ENCODE results near the gene MRS2. TPM values are rescaled to one million over a fixed set of nuclear protein-coding genes. Genes with fewer than 3 reads are reported as not detected.

Gene MRS2
- total RNA-seq, 6 experiments from 2014 or later: 11.1 to 16.4 (median 13.1) TPM

DNA sequence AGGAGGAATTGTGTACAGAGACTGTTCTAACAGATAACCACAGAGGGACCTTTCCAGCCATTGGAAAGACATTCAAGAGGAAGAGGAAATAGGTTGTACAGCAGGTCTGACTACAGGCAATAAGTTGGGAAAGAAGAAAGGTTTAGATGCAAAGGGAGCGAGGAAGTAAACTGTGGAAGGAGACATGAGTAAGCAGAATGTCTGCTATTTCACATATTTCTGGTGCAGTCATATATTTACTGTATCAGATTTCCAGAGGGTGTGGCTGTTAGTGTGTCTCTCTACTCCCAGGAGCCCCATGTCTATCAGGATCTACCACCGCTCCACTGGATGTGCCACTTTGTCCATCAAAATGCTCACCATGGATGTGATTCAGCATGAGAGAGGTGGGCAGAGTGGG lies 25.9 kb downstream of the MRS2 start:
- intact Hi-C loops (cut with DNase I): loop anchor here in 1 of 2 donors (5.0 kb wide), 1 partner anchor 94 kb away; no protein-coding TSS in a partner anchor
- no peaks in the 10 kb centered on the region for H3K4me1 ChIP-seq
- H3K4me3 ChIP-seq: no peak overlapping the region
- TF ChIP-seq, protein P1, sequence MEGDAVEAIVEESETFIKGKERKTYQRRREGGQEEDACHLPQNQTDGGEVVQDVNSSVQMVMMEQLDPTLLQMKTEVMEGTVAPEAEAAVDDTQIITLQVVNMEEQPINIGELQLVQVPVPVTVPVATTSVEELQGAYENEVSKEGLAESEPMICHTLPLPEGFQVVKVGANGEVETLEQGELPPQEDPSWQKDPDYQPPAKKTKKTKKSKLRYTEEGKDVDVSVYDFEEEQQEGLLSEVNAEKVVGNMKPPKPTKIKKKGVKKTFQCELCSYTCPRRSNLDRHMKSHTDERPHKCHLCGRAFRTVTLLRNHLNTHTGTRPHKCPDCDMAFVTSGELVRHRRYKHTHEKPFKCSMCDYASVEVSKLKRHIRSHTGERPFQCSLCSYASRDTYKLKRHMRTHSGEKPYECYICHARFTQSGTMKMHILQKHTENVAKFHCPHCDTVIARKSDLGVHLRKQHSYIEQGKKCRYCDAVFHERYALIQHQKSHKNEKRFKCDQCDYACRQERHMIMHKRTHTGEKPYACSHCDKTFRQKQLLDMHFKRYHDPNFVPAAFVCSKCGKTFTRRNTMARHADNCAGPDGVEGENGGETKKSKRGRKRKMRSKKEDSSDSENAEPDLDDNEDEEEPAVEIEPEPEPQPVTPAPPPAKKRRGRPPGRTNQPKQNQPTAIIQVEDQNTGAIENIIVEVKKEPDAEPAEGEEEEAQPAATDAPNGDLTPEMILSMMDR (IDR thresholded peaks at IDR 0.05): no peak
- no peak for TF ChIP-seq POLR2A (IDR thresholded peaks at IDR 0.05)
- ATAC-seq: no peak
- no peaks in the 10 kb centered on the region for H3K27me3 ChIP-seq
- DNase-seq: no peak
- H3K36me3 ChIP-seq: peaks cover 4 to 88% (median 25%) of the 10 kb centered on the region in 4 donors
- 100% methylated on average over 1 of the region's 2 CpGs for WGBS (ENCODE audit: insufficient coverage, low coverage, low lambda C conversion rate, missing lambda C conversion rate)
- H3K27ac ChIP-seq: no peak overlapping the region
- H3K9me3 ChIP-seq: no peaks in the 10 kb centered on the region

GRCh38 chr6:24429146-24429545 lies 26.4 kb downstream of the MRS2 start:
- WGBS (ENCODE audit: insufficient coverage, low coverage, low lambda C conversion rate, missing lambda C conversion rate): 71% methylated on average over 3 of the region's 3 CpGs
- Histone ChIP-seq H3K9me3 (no peaks in the 10 kb centered on the region), H3K27ac (no peak overlapping the region), H3K4me1 (no peaks in the 10 kb centered on the region), H3K36me3 (peaks cover 0 to 89% (median 20%) of the 10 kb centered on the region in 4 donors), H3K27me3 (no peaks in the 10 kb centered on the region), H3K4me3 (no peak overlapping the region)
- DNase-seq: no peak
- intact Hi-C loops (cut with DNase I): loop anchor here in 1 of 2 donors (5.0 kb wide), 1 partner anchor 93 kb away; no protein-coding TSS in a partner anchor
- no peak for ATAC-seq
- TF ChIP-seq, protein P1 (IDR thresholded peaks at IDR 0.05): no peak
- no peak for TF ChIP-seq POLR2A (IDR thresholded peaks at IDR 0.05)

DNA sequence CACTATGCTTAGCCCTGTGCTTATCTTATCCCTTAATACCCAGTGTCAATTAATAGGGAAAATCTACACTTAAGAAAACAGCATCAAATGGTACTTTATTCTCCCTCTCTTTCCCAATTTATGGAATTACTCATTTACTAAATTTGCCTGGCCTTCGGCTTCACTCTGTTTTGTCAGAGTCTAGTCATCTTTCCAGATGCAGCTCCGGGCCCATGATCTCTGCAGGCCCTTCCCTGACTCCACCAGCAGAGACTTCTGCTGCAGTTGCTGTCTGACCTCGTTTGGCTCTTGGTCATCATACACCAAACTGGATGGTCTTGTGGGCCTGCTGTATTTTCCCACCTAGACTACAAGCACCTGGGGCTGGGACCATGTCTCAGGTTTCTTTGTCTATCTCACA lies 27.4 kb downstream of the MRS2 start:
- H3K27ac ChIP-seq: no peak overlapping the region
- intact Hi-C loops (cut with DNase I): no loop called here
- no peak for TF ChIP-seq POLR2A (IDR thresholded peaks at IDR 0.05)
- TF ChIP-seq, protein P1 (IDR thresholded peaks at IDR 0.05): no peak
- no peak overlapping the region for H3K4me3 ChIP-seq
- no peaks in the 10 kb centered on the region for H3K9me3 ChIP-seq
- H3K27me3 ChIP-seq: no peaks in the 10 kb centered on the region
- H3K36me3 ChIP-seq: peaks cover 0 to 87% (median 14%) of the 10 kb centered on the region in 4 donors
- H3K4me1 ChIP-seq: no peaks in the 10 kb centered on the region
- DNase-seq: no peak
- 54% methylated on average over 2 of the region's 3 CpGs for WGBS (ENCODE audit: insufficient coverage, low coverage, low lambda C conversion rate, missing lambda C conversion rate)
- no peak for ATAC-seq

DNA sequence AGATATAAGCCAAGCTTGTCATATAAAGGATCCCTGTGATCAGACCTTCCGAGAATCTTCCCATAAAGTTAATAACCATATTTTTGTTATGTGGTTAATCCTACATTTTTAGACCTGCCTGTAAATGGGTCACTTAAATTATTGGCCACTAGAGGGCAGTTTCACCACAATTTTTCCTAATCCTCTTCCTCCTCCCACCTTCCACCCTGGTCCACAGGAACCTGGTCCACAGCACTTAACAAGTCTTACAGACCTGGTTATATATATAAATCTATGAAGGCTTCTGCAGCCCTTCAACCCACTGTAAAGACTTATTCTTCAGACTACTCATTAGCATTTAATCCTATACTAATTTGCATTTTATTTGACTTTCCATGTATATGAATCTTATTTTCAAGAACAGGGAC lies 28.3 kb downstream of the MRS2 start:
- Histone ChIP-seq H3K9me3 (no peaks in the 10 kb centered on the region), H3K4me1 (no peaks in the 10 kb centered on the region), H3K4me3 (no peak overlapping the region), H3K27me3 (no peaks in the 10 kb centered on the region), H3K27ac (no peak overlapping the region), H3K36me3 (peaks cover 0 to 83% (median 10%) of the 10 kb centered on the region in 4 donors)
- WGBS (ENCODE audit: insufficient coverage, low coverage, low lambda C conversion rate, missing lambda C conversion rate): 38% methylated on average over 1 of the region's 1 CpG
- peak; percentile 81 to 88 (median 82) for ATAC-seq
- intact Hi-C loops (cut with DNase I): no loop called here
- TF ChIP-seq POLR2A (IDR thresholded peaks at IDR 0.05): no peak
- TF ChIP-seq, protein P1 (IDR thresholded peaks at IDR 0.05): peak; percentile 60 to 76 (median 68)
- no peak for DNase-seq

DNA sequence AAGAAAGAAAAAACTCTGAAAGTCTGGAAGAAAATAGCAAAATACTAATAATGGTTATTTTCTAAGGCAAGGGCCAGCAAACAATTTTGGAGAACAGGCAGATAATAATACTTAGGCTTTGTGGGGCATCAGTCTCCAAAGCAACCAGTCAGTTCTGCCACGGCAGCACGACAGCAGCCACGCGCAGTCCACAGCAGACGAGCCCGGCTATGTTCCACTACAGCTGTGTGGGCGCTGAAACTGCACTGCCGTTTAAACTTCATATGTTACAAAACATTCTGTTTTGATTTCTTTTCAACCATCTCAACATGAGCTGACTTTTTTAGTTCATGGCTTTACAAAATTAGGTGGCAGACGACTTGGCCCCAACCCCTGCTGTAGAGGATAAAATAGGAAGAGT lies 29.9 kb downstream of the MRS2 start:
- H3K36me3 ChIP-seq: peaks cover 0 to 83% (median 7%) of the 10 kb centered on the region in 4 donors
- WGBS (ENCODE audit: insufficient coverage, low coverage, low lambda C conversion rate, missing lambda C conversion rate): 91% methylated on average over 9 of the region's 9 CpGs
- H3K9me3 ChIP-seq: no peaks in the 10 kb centered on the region
- no peak overlapping the region for H3K27ac ChIP-seq
- no peaks in the 10 kb centered on the region for H3K4me1 ChIP-seq
- H3K4me3 ChIP-seq: no peak overlapping the region
- ATAC-seq (no peak), DNase-seq (no peak)
- no peaks in the 10 kb centered on the region for H3K27me3 ChIP-seq
- intact Hi-C loops (cut with DNase I): no loop called here
- TF ChIP-seq POLR2A (IDR thresholded peaks at IDR 0.05): no peak
- TF ChIP-seq, protein P1 (IDR thresholded peaks at IDR 0.05): no peak

Measured in right lobe of liver (tissue), 6 donors.